ENCODE data around the gene ZNF451.

Gene ZNF451

GRCh38 chr6:57063847-57064246, 26.1 kb upstream of the ZNF451 start:
- H3K36me3 ChIP-seq (ENCODE audit: control insufficient read depth, insufficient read depth, low read length): peaks cover 1% of the 10 kb centered on the region
- no peak for DNase-seq (ENCODE audit: extremely low read depth, insufficient read length)
- TF ChIP-seq CTCF (IDR thresholded peaks at IDR 0.05; ENCODE audit: insufficient read depth, low read length, poor library complexity, severe bottlenecking): no peak
- no peaks in the 10 kb centered on the region for H3K27me3 ChIP-seq (replicated peaks; ENCODE audit: control insufficient read depth, insufficient read depth, low read length)
- H3K4me3 ChIP-seq (replicated peaks; ENCODE audit: low read depth, low read length): no peak overlapping the region

- no peak for TF ChIP-seq CTCF (IDR thresholded peaks at IDR 0.05; ENCODE audit: insufficient read depth, low read length, poor library complexity, severe bottlenecking)
- Histone ChIP-seq H3K4me3 (replicated peaks; ENCODE audit: low read depth, low read length) (no peak overlapping the region), H3K36me3 (ENCODE audit: control insufficient read depth, insufficient read depth, low read length) (peaks cover 1% of the 10 kb centered on the region)
These were observed 25.2 kb upstream of the ZNF451 start for GRCh38 chr6:57064809-57065208.

GRCh38 chr6:57068061-57068460, 21.9 kb upstream of the ZNF451 start:
- no peaks in the 10 kb centered on the region; the same call in 1 of the 2 replicates for H3K36me3 ChIP-seq (ENCODE audit: control insufficient read depth, insufficient read depth, low read length)
- DNase-seq (ENCODE audit: extremely low read depth, insufficient read length): no peak
- no peak overlapping the region for H3K4me3 ChIP-seq (replicated peaks; ENCODE audit: low read depth, low read length)
- TF ChIP-seq CTCF (IDR thresholded peaks at IDR 0.05; ENCODE audit: insufficient read depth, low read length, poor library complexity, severe bottlenecking): no peak
- no peaks in the 10 kb centered on the region for H3K27me3 ChIP-seq (replicated peaks; ENCODE audit: control insufficient read depth, insufficient read depth, low read length)

More at GRCh38 chr6:57064809-57065208, 25.2 kb upstream of the ZNF451 start:
- DNase-seq (ENCODE audit: extremely low read depth, insufficient read length): no peak
- no peaks in the 10 kb centered on the region for H3K27me3 ChIP-seq (replicated peaks; ENCODE audit: control insufficient read depth, insufficient read depth, low read length)

- Histone ChIP-seq H3K27me3 (replicated peaks; ENCODE audit: control insufficient read depth, insufficient read depth, low read length) (no peaks in the 10 kb centered on the region), H3K4me3 (replicated peaks; ENCODE audit: low read depth, low read length) (no peak overlapping the region), H3K36me3 (ENCODE audit: control insufficient read depth, insufficient read depth, low read length) (no peaks in the 10 kb centered on the region; the same call in 1 of the 2 replicates)
- no peak for TF ChIP-seq CTCF (IDR thresholded peaks at IDR 0.05; ENCODE audit: insufficient read depth, low read length, poor library complexity, severe bottlenecking)
- DNase-seq (ENCODE audit: extremely low read depth, insufficient read length): no peak
These were observed 20.8 kb upstream of the ZNF451 start for GRCh38 chr6:57069228-57069627.

GRCh38 chr6:57069920-57070331, 20.1 kb upstream of the ZNF451 start:
- no peak for TF ChIP-seq CTCF (IDR thresholded peaks at IDR 0.05; ENCODE audit: insufficient read depth, low read length, poor library complexity, severe bottlenecking)
- no peak for DNase-seq (ENCODE audit: extremely low read depth, insufficient read length)
- Histone ChIP-seq H3K27me3 (replicated peaks; ENCODE audit: control insufficient read depth, insufficient read depth, low read length) (no peaks in the 10 kb centered on the region), H3K36me3 (ENCODE audit: control insufficient read depth, insufficient read depth, low read length) (no peaks in the 10 kb centered on the region; the same call in 1 of the 2 replicates), H3K4me3 (replicated peaks; ENCODE audit: low read depth, low read length) (no peak overlapping the region)

- Histone ChIP-seq H3K27me3 (replicated peaks; ENCODE audit: control insufficient read depth, insufficient read depth, low read length) (no peaks in the 10 kb centered on the region), H3K36me3 (ENCODE audit: control insufficient read depth, insufficient read depth, low read length) (no peaks in the 10 kb centered on the region), H3K4me3 (replicated peaks; ENCODE audit: low read depth, low read length) (no peak overlapping the region)
- DNase-seq (ENCODE audit: extremely low read depth, insufficient read length): no peak
- no peak for TF ChIP-seq CTCF (IDR thresholded peaks at IDR 0.05; ENCODE audit: insufficient read depth, low read length, poor library complexity, severe bottlenecking)
These were observed 17.9 kb upstream of the ZNF451 start for GRCh38 chr6:57072108-57072507.

Measured in GM06990 (cell line).